ENCODE results near the gene RNF166. TPM values are rescaled to one million over a fixed set of nuclear protein-coding genes. Genes with fewer than 3 reads are reported as not detected.

Gene RNF166
- total RNA-seq, result 19.7 and 24.0 TPM in 2 replicates

GRCh38 chr16:88706229-88706964 is at the start of gene RNF166, which contains the start of gene CTU2:
TSS of gene RNF166 (minus strand) at chr16:88706408. CDS start at chr16:88706325, 83 bp downstream.
TSS of gene CTU2 (plus strand) at chr16:88706503. CDS start at chr16:88706531, 28 bp downstream.

GRCh38 chr16:88686439-88687253 is 19.6 kb downstream of the RNF166 start, which contains the start of gene SNAI3:
TSS of gene SNAI3 (minus strand) at chr16:88686507. CDS start at chr16:88686406, 101 bp downstream.

GRCh38 chr16:88662843-88663606 is 43.2 kb downstream of the RNF166 start, which contains the start of gene MVD:
TSS of gene MVD (minus strand) at chr16:88663091. CDS start at chr16:88663080, 11 bp downstream.

GRCh38 chr16:88650749-88651275 is 55.4 kb downstream of the RNF166 start, which contains the start of gene CYBA:
TSS of gene CYBA (minus strand) at chr16:88651053. CDS start at chr16:88651013, 40 bp downstream.

Other genes with a start within 250 kb of the RNF166 start
- gene ZC3H18, start 136.0 kb downstream of the RNF166 start, total RNA-seq, result 16.2 and 18.2 TPM in 2 replicates
- not detected in 2 replicates for gene IL17C, start 67.8 kb downstream of the RNF166 start, total RNA-seq
- gene CYBA, start 55.4 kb downstream of the RNF166 start, total RNA-seq, result 259 and 301 TPM in 2 replicates
- gene MVD, start 43.3 kb downstream of the RNF166 start, total RNA-seq, result 198 and 203 TPM in 2 replicates
- 0.70 and 0.71 TPM in 2 replicates for gene SNAI3, start 19.9 kb downstream of the RNF166 start, total RNA-seq
- gene CTU2, start 95 bp upstream of the RNF166 start, total RNA-seq, result 13.7 and 15.0 TPM in 2 replicates
- 192 and 206 TPM in 2 replicates for gene PIEZO1, start 78.8 kb upstream of the RNF166 start, total RNA-seq
- gene CDT1, start 97.4 kb upstream of the RNF166 start, total RNA-seq, result 55.9 and 56.5 TPM in 2 replicates
- gene APRT, start 105.5 kb upstream of the RNF166 start, total RNA-seq, result 296 and 338 TPM in 2 replicates
- 10.1 and 18.1 TPM in 2 replicates for gene GALNS, start 150.5 kb upstream of the RNF166 start, total RNA-seq
- gene TRAPPC2L, start 150.7 kb upstream of the RNF166 start, total RNA-seq, result 38.0 and 46.8 TPM in 2 replicates
- gene PABPN1L, start 160.3 kb upstream of the RNF166 start, total RNA-seq, result not detected in 2 replicates

All from airway epithelial cell (primary cell).